GM12872 (cell line): ENCODE data around the gene USP40.

Source experiments
- TF ChIP-seq, protein P1 (sequence below): IDR thresholded peaks from 3 replicates; pipeline ENCODE4 v1.5.1; 2011; ENCODE audit warnings: low read depth, mild to moderate bottlenecking, low read length, moderate library complexity; ENCODE audit not compliant: insufficient read depth

Gene USP40

DNA sequence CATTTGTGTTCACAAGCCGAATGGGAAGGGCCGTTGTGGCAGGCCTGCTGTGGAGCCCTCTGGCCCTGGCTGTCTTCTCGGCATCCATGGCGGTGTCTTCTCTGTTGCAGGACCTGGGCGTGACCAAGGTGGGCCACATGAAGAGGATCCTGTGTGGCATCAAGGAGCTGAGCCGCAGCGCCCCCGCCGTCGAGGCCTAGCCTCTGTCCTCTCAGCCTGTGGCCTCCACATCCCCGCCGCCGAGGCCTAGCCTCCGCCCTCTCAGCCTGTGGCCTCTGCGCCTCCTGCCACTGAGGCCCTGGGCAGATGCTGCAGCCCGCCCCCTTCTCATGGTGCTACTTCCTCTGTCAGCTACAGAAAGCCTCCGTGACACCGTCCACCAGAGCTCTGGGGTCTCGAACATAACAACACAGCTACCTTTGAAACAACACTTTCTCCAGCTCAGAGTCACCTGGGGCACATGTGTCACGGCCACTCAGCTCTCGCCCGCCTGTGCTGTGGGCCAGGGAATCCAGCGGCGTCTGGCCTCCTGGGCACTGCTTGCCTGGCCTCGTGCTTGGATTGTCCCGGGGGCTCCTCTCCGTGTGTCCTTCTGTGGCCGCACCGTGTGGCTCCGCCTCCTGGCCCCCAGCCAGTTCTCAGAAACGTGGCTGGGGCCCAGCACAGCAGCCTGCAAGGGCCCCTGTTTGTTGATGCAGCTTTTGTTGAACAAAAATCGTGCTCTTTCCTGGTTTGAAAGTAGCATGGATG lies 97.1 kb downstream of the USP40 start:
- TF ChIP-seq, protein P1, sequence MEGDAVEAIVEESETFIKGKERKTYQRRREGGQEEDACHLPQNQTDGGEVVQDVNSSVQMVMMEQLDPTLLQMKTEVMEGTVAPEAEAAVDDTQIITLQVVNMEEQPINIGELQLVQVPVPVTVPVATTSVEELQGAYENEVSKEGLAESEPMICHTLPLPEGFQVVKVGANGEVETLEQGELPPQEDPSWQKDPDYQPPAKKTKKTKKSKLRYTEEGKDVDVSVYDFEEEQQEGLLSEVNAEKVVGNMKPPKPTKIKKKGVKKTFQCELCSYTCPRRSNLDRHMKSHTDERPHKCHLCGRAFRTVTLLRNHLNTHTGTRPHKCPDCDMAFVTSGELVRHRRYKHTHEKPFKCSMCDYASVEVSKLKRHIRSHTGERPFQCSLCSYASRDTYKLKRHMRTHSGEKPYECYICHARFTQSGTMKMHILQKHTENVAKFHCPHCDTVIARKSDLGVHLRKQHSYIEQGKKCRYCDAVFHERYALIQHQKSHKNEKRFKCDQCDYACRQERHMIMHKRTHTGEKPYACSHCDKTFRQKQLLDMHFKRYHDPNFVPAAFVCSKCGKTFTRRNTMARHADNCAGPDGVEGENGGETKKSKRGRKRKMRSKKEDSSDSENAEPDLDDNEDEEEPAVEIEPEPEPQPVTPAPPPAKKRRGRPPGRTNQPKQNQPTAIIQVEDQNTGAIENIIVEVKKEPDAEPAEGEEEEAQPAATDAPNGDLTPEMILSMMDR: no peak

DNA sequence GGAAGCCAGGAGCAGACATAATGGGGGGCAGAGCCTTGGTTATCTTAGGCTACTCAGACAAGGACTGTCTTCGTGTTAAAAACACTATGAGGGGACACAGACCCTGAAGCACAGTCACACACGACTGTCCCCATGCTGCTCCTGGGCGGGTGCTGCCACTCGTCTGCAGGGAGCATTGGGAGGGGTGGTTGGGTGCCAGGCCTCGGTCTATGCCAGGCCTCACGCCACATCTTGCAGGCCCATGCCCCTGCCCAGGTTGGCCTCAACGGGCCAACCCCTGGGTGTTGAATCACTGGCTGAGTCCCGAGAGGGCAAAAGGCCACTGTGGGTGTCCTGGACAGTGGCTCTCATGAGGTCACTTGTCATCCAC lies 97.9 kb downstream of the USP40 start:
- TF ChIP-seq, protein P1: no peak

DNA sequence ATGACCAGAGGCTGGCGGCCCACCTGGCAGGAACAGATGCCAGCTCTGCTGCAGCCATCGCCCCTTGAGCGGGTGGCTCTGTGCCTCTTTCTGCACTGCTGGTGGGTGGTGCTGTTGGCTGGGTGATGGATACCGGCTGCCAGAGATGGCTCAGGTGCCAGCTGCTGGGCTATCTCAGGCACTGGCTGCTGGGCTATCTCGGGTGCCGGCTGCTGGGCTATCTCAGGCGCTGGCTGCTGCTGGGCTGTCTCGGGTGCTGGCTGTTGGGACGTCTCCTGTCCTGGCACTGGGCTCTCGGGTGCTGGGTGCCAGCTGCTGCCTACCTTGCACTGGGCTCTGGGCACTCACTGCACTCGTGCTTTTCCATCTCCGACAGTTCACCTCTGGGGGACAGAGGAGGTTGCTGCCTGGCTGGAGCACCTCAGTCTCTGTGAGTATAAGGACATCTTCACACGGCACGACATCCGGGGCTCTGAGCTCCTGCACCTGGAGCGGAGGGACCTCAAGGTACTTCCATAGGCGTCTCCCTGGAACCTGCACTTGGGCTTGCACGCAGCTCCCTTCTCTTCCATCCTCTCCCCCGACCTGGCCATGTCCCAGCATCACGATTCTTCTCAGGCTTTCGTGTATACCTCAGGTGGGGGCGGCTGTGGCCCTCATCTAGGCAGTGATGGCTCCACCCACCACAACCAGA lies 98.4 kb downstream of the USP40 start:
- TF ChIP-seq, protein P1: no peak

DNA sequence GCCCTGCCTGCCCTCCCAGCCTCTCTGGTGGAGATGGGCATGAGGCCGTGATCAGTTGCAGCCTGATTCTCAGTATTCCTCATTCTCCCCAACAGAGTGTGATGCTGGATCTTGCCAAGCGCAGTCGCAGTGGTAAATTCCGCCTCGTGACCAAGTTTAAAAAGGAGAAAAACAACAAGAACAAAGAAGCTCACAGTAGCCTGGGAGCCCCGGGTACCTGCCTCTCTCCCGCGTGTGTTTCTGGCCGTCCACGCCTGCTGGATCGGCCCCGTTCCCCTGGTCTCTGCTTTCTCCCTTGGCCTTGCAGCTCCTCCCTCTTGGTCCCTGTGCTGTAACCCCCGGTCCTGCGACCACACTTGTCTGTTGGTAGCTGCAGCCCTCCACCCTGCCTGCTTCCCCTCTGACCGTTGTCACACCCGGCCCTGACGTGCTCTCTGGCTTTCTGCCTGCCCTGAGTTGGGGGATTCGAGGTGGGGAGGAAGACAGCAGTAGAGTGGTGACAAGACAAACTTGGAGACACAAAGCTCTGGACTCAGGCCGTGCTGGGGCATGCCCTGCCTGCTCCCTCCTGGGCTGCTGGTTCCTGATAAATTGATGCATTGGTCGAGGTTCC lies 99.5 kb downstream of the USP40 start:
- TF ChIP-seq, protein P1: no peak

DNA sequence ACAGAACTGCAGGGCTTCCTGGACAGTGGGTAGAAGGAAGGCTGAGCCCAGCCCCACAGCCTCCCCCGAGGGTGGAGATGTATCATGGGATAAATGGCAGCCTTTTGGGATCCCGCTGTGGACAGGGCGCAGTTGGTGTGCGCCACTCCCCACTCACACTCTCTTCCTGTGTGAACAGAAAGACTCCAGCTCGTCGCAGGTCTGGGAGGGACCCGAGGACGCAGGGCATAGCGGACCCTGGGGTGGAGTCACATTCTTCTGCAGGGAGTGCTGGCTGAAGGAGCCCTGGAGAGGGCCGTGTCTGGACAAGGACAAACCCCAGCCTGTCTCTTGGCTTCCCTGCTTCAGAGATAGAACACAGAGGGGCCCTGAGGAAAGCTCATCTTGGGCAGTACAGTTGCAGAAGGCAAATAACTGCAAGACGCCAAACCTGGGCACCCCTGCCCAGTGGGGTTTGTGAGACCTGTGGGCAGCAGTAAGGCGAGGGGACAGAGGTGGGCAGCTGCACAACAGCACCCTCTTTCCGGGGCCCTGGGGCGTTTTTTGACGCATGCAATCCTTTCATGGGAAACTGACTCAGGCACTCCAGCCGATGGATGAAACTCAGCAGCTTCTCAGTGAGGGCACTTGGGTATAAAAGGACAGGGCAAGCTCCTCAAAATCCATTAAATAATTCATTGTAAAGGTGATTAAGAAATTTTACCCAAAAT lies 101.9 kb downstream of the USP40 start:
- TF ChIP-seq, protein P1: no peak

DNA sequence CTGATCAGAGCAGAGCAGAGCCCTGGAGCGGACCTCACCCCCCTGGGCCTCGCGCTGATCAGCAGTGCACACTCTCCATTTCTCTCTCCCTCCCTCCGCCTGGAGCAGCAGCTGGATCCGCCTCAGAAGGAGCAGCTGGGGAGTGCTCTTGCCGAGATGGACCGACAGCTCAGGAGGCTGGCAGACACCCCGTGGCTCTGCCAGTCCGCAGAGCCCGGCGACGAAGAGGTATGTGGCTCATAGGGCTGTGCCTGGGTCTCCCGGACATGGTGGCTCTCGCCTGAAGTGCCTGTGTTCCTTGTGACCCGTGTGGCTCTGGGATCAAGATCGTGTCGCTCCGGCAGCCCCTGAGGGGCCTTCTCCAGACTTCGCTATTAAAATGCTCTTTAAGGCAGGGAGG lies 102.5 kb downstream of the USP40 start:
- TF ChIP-seq, protein P1: no peak

DNA sequence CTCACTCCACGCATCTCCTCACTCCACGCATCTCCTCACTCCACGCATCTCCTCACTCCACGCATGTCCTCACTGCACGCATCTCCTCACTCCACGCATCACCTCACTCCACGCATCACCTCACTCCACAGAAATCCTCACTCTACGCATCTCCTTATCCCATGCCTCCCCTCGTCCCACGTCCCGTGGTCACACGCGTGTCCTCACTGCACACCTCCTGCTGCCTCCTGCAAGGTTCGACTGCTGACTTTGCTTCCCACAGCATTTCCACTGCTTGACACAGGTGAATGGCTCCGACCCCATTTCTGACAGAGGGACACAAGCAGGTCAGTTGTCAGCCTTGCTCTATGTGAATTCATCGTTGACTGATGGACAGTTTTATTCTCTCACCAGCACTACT lies 103.0 kb downstream of the USP40 start:
- TF ChIP-seq, protein P1: no peak
